GM21367 (cell line): Measurements from ENCODE around the gene MYOCD.
"Not testable (repeated sequence)": the region's sequence is repeated elsewhere in the genome, so short reads cannot be mapped to it uniquely, and the experiment has no call there.

Experiments
- ATAC-seq: cut with Tn5 transposase; IDR thresholded peaks from one replicate; pipeline ENCODE4 v1.9.1; 2021; ENCODE audit not compliant: unreplicated experiment

The MYOCD gene, protein sequence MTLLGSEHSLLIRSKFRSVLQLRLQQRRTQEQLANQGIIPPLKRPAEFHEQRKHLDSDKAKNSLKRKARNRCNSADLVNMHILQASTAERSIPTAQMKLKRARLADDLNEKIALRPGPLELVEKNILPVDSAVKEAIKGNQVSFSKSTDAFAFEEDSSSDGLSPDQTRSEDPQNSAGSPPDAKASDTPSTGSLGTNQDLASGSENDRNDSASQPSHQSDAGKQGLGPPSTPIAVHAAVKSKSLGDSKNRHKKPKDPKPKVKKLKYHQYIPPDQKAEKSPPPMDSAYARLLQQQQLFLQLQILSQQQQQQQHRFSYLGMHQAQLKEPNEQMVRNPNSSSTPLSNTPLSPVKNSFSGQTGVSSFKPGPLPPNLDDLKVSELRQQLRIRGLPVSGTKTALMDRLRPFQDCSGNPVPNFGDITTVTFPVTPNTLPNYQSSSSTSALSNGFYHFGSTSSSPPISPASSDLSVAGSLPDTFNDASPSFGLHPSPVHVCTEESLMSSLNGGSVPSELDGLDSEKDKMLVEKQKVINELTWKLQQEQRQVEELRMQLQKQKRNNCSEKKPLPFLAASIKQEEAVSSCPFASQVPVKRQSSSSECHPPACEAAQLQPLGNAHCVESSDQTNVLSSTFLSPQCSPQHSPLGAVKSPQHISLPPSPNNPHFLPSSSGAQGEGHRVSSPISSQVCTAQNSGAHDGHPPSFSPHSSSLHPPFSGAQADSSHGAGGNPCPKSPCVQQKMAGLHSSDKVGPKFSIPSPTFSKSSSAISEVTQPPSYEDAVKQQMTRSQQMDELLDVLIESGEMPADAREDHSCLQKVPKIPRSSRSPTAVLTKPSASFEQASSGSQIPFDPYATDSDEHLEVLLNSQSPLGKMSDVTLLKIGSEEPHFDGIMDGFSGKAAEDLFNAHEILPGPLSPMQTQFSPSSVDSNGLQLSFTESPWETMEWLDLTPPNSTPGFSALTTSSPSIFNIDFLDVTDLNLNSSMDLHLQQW

GRCh38 chr17:12665263-12666210, at the start of gene MYOCD:
Gene MYOCD (plus strand): TSS chr17:12665890. CDS start chr17:12666189, 299 bp downstream.
- no peak for ATAC-seq

DNA sequence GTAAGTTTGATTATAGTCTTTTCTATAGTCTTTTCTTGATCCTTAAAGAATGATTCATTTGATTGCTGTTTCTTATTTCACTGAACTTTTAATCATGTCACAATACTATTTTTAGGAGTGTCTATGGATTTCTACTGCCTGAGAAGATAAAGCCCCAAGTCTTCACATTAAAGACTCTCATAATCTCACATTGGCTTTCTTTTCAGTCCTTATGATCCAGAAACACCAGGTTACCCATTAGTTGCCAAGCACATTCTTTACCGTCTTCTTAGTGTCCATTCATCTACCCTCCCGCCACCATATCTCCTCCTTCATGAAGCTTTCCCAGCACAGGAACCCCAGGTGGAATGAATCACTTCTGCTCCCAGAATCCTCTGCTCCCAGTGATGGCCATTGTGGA, 49.5 kb upstream of the MYOCD start:
- ATAC-seq: no peak

DNA sequence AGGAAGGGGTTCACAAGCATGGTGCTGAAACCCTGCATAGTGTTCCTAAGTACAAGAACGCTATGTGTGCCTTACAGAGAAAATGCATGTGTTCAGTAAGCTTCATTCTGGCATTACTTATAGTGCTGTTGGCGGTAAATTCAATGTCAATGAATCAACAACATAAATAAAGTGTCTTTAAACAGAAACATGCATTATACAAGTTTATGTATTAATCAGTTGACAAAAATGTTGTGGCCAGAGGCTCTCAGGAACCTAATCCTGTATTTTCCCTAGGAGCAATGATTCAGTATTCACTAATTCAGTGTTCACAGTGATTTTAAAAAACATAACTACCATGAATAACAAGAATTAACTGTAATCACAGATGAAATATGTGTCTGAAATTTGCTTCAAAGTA, 47.1 kb upstream of the MYOCD start:
- ATAC-seq: no peak

GRCh38 chr17:12619459-12620199, 46.1 kb upstream of the MYOCD start:
- ATAC-seq: no peak

DNA sequence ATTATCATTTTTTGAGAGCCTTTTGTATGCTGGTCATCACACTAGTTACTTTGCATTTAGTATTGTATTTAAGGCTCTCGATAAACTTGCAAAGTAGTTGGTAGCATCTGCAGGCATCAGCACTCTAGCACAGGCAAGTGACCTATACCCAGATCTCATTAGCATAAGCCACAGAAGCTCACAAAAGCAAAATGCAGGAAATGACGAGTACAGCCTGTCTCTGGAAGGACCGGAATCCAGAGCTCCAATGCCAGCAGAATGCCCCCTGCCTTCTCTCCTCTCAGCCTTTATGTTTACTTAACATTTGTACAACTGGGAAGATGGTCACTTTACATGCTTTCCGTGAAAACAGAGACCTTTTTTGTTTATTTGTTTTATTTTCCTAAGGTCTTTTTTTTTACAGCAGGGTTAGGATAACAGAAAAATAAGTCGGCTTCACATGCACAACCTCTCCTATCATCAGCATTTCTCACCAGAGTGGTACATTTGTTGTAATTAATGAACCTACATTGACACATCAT, 45.4 kb upstream of the MYOCD start:
- no peak for ATAC-seq

DNA sequence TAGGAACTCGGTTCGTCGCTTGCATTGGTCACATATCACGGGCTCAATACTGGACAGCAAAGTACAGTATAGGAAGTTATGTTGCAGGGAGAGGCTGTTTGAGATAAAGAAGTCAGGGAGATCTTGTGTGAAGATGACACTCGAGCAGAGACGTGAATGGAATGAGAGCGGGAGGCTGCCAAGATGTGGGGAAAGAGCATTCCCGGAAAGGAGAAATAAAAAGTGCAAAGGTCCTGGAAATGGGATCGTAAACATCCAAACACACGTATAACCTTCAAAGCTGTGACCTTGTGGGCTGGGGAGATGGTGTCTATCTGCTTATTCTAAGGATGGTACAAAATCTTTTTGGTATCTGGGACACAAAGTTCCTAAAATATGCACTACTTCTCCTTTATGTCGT, 43.0 kb upstream of the MYOCD start:
- ATAC-seq: no peak

GRCh38 chr17:12623220-12623848, 42.4 kb upstream of the MYOCD start:
- ATAC-seq: no peak

GRCh38 chr17:12624211-12624610, 41.5 kb upstream of the MYOCD start:
- ATAC-seq: no peak

DNA sequence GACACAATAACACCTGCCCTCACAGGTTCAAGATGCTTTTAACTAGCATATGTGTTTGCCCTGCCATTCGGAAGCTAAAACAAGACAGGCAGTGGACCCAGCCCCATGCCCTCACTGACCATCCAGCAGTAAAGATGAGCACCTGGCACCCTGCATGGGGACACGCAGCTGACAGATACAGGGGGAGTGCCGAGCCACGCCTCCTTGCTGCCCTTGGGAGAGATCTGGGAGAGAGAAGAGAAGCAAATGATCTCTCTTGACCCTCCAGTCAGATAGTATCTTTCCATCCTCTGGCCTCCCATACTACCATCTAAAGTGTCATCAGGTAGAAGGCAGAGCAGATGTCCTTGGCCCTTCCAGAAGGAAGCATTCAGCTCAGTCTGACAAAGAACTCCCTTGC, 40.6 kb upstream of the MYOCD start:
- no peak for ATAC-seq

DNA sequence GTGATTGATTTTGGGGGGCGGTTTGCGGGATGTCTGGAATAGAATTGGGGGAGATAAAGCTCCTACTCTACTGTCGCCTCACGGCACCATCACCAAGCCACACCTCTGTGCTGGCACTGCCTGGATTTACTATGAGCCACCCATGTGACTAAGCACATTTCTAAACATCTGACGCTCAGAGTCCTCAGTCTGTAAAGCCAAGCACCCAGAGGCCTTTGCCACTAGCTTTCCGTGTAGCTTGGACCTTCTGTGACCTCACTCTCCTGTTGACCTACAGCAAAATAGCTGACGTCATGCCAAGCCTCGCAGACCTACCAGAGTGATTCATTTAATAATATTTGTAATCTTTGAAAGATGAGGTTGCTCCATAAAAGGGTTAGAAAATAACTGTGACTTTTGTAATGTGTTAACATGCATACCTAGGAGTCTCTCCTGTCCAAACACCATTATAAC, 38.5 kb upstream of the MYOCD start:
- ATAC-seq: no peak

DNA sequence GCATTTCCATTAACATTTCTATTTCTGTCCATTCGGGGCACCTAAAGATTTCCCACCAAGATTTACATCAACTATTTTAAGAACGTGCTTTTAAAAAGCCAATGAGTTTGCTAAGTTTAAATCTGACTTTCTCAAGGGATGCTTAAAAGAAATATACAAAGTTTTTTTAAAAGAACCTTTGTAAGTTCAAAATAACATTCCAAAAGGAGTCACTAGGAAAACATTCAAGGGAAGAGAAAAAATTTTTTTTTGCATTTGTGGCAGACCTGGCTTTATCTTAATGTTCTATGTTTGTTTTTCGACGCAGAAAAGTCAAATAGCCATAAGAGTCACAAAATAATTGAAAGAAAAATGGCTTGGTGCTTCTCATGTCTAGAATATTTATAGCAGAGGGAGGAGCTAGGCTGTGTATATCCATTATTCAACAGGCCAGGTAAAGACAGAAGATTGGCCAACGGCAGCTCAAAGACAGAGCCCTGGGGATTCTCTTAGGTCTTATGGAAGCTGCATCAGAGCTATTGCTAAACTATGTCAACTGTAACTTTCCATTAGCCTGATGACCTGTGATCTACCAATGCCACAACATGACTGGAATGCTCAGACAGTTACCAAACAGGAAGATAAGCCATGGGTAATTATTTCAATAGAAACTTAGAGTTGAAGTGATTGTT, 37.8 kb upstream of the MYOCD start:
- no peak for ATAC-seq

GRCh38 chr17:12631076-12631475, 34.6 kb upstream of the MYOCD start:
- ATAC-seq: no peak

- no peak for ATAC-seq
Observed at GRCh38 chr17:12632785-12633184, 32.9 kb upstream of the MYOCD start.

DNA sequence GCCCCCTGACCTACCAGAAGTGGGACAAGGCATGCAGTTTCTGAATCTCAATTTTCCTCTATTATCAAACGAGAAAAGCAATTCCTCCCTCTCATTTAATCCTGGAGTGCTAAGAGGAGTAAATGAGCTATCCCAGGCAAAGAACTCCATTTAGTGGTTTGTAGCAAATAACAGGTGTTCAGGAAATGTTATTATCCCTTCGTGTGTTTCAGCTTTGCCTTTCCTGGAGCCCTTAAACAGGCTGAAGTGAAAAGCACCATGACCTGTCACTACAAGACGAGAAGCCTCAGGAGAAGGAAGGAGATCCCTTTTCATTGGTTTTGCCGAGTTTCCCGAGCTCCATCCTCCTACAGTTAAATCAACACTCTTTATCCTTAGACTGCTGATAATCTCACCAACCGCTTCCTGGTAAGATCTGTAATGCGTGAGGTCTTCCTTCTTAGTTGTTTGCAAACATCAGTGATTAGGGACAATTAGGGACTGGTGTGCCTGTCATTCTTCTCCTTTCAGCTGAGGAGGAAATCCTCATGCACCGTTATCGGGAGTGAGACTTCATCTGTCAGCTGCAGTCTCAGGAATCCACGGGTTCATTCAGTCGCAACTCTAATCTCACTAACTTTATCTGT, 30.8 kb upstream of the MYOCD start:
- no peak for ATAC-seq

DNA sequence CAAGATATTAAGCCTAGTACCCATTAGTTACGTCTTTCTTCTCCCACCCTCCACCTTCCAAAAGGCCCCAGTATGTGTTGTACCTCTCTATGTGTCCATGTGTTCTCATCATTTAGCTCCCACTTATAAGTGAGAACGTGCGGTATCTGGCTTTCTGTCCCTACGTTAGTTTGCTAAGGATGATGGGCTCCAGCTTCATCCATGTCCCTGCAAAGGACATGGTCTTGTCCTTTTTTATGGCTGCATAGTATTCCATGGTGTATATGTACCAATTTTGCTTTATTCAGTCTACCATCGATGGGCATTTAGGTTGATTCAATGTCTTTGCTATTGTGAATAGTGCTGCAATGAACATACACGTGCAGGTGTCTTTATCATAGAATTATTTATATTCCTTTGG, 29.7 kb upstream of the MYOCD start:
- ATAC-seq: not testable (repeated sequence)

GRCh38 chr17:12637015-12637414, 28.7 kb upstream of the MYOCD start:
- ATAC-seq: no peak

DNA sequence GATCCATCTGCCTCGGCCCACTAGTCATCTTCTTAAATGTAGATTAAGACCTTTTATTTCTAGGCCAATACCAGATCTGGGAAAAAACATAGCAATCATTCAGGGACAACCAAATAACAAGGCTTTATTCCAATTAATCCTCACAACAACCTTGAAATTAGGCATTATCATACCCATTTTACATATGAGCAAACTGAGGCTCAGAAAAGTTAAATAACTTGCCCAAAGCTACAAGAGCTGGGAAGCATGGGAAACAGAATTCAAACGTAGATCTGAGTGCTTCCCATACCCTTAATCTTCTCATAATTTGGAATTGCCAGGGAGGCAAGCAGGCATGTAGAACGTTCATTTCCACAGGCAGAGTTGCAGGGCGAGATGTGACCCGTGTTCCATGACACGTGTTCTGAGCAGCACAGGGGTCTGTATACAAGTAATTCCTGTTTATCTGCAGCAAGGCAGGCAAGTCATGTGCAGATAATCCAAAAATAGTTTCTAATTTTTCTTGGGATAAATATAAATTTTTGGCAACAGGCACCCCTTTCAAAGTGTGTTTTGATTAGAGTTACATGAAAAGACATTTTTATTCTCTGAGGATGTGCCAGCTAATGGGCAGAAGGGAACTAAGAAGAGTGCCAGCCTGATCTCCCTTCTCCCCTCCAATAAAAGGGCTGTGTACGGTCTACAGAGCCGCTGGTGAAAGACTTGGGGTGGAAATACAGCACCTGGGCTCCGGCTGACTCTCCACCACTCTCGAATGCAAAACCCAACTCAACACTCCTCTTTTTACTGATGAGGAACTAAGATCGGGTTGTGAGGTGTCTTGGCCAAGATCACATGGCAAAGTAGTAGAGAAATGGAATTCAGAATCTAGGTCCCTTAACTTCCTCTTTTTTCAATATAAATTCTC, 27.7 kb upstream of the MYOCD start:
- no peak for ATAC-seq
